GM12892 (cell line): ENCODE data around the gene SYDE2.

ENCODE experiments used
- POLR2AphosphoS5 ChIP-seq: IDR thresholded peaks from 2 replicates; pipeline ENCODE4 v1.6.1; 2011; ENCODE audit warnings: low read depth, low read length, control low read depth
- TAF1 ChIP-seq: IDR thresholded peaks from 2 replicates; pipeline ENCODE4 v1.6.1; 2011; ENCODE audit warnings: low read depth, mild to moderate bottlenecking, control low read depth, low read length, borderline replicate concordance

DNA sequence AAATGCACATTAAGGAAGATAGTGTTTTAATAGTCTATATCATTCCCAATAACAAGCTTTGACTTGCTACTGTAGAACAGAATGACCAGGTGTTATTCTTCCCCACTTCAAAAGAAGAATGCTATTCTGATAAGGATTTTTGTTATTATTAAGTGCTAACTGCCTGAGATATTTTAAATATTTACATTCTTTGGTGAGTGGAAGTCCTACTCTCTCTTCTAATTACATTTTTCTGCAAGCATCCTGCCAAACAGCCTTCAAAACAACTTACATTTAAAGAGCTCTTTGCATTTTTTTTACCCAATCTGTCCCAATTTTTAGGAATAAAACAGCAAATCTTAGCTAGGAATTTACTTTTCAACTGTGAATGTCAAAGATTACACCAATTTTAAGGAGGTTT lies 23.5 kb upstream of the SYDE2 start:
- TF ChIP-seq TAF1, result no peak
- no peak for TF ChIP-seq POLR2AphosphoS5
